ENCODE measurements around the gene PRICKLE4.

DNA sequence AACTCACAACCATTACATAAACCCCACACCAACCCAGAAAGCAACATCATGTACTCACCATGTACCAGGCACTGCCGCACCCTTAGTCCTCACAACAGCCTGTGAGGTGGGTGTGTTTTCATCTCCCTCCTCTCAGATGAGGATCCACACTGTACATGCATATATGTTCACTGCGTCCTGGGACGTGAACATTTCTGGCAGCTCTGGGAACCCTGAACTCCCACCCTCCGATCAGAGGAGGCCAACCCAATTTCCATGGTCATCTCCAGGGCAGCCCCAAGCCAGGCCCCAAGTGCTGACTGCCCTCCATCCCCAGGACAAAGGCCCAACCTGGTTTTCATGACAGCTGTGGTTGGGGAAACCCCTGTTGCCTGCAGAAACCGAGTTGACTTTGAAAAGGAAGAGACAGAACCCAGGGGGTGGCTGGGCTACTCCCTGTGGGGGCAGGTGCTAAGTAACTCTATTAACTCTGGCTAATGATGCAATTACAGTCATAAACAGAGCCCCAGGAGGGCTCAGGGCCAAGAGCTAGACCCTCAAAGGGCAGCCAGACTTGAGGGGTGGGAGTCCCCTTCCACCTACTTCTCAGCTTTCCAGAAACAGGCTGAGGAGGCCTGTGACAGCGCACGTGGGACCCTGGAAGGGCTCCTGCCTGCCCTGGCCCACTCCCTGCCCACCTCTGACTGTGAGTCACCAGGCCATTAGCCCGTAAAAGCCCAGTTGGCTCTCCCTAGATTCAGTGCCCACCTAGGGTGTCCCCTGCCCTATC is 47.8 kb upstream of the PRICKLE4 start:
- TF ChIP-seq SRF (IDR thresholded peaks at IDR 0.05; ENCODE audit: low read depth, low read length), result no peak
- no peak for TF ChIP-seq CTCF (IDR thresholded peaks at IDR 0.05; ENCODE audit: control extremely low read depth in 1 of 3, insufficient read depth in 1 of 3, low read depth in 1 of 3, low read length in 3 of 3)
- TF ChIP-seq ZNF274 (IDR thresholded peaks at IDR 0.05; ENCODE audit: borderline replicate concordance, extremely low read depth, low read length), result no peak
- no peak for TF ChIP-seq HDAC6 (IDR thresholded peaks at IDR 0.05; ENCODE audit: low read depth, low read length)
- TF ChIP-seq POLR2A (IDR thresholded peaks at IDR 0.05; ENCODE audit: control extremely low read depth in 1 of 2, low read depth in 2 of 2, low read length in 2 of 2), result no peak
- no peak for TF ChIP-seq JUN (IDR thresholded peaks at IDR 0.05; ENCODE audit: low read depth, low read length)
- TF ChIP-seq SAP30 (IDR thresholded peaks at IDR 0.05; ENCODE audit: insufficient read depth, insufficient replicate concordance, low read length), result no peak
- TF ChIP-seq FOSL1 (IDR thresholded peaks at IDR 0.05; ENCODE audit: insufficient read depth, low read depth, low read length), result no peak
- no peak for TF ChIP-seq EZH2 (IDR thresholded peaks at IDR 0.05; ENCODE audit: low read depth, low read length, severe bottlenecking)
- no peak for TF ChIP-seq NANOG (IDR thresholded peaks at IDR 0.05; ENCODE audit: insufficient read depth, low read depth, low read length, poor library complexity, severe bottlenecking)
- TF ChIP-seq MAFK (IDR thresholded peaks at IDR 0.05; ENCODE audit: low read depth, low read length), result no peak
- TF ChIP-seq HDAC2 (IDR thresholded peaks at IDR 0.05; ENCODE audit: borderline replicate concordance in 1 of 2, low read depth in 2 of 2, low read length in 2 of 2), result no peak
